Stimulated activated CD4-positive, alpha-beta T cell treated with anti-CD3 and anti-CD28 coated beads, TNF-alpha, amount 100 ng/mL, for 24 hours (primary cell): ENCODE results near the gene IL16.

Experiments used
- DNase-seq, 3 experiments: peaks; one replicate each; pipeline ENCODE4 v3.0.0-alpha.2; 2020; ENCODE audit warnings: low read depth in 3 of 3

IL16 gene

DNA sequence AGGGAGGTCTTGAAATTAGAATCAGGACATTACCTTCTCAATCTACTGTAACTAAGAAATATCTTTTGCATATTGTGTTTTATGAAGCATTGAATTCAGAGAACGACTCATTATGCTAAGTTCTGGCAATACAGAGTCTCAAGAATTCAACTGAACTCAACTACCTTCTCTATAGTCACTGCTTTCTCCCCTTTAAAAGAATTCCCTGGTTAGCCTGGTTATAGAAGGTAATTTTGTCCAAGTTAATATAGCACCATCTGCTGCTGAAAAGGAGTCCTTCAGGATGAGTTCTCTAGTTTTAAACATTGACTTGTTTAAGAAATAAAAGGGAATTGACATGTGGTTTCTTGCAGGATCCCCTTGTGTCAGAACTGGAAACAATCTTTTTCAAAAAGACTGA is 60.2 kb downstream of the IL16 start:
- no peak for DNase-seq

DNA sequence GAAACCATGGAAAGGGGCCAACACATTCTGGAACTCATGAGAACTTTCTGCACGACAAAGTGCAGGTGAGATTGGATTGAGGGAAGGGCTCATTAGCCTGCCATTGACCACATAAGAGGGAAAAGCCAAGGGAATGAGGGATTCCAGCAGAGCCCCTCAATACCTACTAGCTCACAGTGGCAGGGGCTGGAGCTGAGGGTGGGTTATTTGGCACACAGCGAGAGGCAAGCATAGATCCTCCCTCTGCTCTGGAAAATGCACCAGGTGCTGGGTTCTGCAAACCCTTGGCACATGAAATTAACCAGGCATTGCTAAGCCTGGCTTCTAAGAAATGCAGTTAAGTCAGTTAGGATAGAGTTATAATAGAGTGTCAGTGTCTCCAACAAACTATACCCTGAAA is 60.8 kb downstream of the IL16 start:
- DNase-seq, result no peak

DNA sequence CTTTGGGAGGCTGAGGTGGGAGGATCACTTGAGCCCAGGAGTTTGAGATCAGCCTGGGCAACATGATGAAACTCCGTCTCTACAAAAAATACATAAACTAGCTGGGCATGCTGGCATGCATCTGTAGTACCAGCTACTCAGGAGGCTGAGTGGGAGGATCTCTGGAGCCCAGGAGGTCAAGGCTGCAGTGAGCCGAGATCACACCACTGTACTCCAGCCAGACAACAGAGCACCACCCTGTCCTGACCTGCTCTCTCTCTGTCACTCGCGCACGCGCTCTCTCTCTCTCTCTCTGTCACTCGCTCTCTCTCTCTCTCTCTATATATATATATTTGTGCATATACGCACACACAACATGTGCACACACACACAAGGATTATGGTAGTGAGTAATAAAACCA is 61.8 kb downstream of the IL16 start:
- DNase-seq, result no peak

DNA sequence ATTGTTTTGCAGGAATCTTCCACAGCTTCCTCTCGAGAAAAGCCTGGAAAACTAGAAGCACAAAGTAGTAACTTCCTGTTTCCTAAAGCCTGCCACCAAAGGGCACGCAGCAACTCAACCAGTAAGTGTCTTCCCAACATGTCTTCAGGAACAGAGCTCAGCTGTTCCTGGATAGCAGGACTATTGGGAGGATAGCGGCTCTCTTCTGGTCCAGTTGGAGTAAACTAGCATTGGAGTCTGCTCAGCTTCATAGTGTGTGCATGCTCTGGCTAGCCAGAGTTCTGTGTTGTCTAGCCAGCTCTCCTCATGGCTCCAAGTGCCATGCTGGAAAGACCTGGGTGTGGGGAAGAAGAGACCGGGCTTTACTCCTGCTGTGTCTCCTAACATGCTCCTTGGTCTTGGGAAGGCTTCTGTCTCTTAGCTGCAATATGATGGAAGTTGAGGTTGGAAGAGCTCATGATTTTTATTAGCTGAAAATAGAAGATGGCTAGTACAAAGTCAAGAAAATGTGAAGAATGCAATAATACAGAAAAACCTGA is 63.1 kb downstream of the IL16 start:
- DNase-seq, result no peak

DNA sequence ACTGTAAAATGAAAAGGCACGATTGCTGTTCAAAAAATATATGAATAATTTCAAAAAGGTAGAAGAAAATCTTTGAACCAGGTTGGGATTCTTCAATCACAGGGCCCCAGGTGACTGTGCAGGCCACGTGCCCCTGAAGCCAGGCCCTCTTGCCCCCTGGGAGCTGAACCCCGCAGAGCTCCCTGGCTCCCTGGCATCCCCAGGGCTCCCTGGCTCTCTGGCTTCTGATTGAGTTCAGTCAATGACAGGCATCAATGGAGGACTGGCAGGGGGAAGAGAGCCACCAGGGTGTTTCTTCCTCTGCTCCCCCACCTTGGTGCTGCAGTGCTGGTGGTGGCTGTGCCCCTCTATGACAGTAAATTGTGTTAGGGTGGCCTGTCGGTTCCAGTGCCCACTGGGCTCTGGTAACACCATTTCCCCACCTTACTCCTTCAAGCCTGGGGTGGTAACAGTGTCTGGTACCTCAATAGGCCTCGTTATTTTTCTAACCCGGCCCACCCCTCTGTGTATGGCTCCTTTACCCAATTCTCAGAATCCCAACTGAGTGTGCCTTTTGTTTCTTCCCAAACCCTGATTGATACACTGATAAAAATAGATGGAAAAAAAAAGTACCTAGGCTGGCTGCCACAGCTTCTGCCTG is 64.6 kb downstream of the IL16 start:
- no peak for DNase-seq

DNA sequence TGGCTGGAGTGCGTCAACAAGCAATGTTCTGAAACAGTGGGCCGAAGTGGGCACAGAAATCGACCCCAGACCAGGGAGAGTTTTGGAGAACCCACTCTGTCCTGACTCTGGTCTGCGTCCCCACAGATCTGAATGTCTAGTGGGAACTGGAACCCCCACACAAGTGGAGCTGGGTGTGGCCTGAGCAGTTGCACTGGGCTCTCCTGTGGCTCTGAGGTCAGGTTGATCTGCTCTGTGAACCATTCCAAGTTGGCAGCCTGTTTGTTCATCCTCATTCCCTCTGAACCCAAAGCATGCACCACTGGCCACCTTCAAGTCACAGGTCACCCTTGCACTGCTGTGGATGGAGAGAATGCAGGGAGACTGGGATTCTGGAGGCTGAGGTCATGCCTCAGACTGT is 66.8 kb downstream of the IL16 start:
- DNase-seq, result no peak

DNA sequence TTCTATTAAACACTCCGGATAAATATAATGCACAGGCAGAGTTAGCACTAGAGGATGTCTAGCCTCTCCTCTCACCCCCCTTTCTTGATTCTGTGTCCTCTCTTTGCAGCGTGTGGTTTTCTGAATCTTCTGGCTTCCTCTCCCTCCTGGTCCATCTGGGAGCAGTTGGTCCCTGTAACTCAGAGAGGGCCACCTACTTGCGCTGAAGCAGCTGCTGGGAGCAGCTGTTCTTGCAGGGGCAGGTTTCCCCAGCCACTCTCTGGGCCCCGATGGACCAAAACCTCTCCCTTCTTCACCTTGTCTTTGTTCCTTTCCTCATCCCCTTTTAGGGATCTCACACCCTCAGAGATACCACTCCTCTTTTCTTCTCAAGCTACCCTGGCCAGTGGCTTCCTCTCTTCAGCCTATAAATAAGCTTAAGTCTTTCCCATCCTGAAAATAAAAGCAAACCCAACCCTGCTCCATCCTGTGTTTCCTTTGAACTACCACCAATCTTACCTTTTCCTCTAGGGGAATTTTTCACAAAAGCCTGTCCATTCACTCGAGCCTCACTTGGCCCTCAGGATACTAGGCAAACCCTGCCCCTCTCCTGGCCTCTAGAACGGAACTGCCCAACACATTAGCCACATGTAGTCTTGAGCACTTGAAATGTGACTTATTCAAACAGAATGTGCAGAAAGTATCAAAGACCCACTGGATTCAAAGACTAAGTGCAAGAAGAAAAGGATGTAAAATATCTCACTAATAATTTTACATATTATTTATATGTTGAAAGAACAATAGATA is 67.6 kb downstream of the IL16 start:
- DNase-seq, result no peak

DNA sequence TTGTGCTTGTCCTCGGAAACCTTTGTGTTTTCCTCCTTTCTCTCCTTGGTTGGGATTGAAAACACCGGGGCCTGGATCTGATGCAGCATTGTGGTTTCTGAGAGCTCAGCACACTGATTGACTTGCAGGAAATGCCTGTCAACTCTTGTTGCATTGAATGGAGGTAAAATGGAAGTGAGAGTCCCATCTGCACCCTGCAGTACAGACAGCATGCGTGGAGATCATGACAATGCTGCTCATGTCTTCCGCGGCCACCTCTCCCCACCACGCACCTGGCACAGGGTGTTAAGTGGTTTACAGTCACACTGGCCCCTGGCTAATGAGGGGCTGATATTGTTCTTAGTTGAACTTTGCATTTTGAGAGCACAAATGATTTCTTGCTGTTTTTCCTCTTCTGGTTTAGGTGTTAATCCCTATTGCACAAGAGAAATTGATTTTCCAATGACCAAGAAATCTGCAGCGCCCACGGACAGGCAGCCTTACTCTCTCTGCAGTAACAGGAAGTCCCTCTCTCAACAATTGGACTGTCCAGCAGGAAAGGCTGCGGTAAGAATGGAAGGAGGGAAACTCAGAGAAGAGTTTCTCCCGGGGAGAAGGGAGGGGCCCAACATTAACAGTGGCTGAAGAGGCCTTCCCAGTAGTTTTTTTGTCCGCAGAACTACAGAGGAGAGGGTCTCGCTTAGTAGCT is 68.7 kb downstream of the IL16 start:
- DNase-seq, result no peak

DNA sequence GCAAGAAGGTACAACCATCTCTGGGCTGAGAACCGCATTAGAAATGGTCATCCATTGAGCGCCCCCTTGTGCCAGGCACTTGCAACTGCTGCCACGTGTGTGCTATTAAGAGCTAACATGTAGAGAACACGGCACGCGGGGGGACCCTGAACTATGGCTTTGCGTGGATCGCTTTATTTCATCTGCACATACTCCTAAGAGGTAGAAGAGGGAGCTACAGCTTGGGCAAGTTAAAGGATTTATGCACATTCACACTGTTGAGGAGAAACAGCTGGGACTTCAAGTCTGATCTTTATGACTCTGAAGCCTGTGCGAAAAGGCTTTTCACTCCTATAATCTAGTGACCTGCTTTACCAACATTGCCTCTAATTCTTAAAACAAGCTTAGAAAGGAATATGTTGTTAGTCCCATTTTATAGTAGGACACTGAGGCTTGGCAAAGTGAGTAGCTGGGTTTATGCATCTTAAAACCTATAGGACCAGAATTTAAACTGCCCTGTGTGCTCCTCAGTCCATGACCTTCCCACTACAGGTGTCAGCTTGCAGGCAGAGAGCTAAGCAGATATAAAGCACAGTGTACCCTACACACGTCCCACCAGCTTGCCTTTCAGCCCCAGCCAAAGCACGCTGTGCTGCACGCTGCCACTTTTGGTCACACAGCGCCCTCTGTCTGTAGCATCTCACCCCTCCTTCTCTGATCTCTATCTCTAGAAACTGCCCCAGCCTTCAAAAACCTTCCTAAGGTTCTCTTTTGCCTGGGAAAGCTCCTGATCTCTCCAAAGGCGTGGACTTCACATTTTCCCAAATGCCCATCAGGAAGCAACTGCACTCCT is 69.5 kb downstream of the IL16 start:
- peak; percentile 73 to 85 (median 74) for DNase-seq

DNA sequence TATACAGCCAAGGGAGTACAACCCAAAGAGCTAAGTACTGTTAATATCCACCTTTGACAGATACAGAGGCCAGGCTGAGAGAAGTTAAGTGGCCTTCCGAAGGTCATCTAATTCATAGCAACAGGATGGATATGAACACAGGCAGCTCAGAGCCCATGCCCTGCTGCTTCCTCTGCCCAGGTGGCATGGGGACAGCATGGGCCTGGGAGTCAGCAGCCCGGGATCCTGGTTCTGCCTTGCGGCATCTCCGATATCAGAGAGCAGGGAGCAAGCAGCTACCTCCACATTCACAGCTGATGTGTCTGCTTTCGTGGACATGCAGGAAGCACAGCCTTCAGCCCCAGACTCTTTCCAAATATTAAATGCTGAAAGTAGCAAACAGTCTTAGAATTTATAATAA is 71.7 kb downstream of the IL16 start:
- no peak for DNase-seq

DNA sequence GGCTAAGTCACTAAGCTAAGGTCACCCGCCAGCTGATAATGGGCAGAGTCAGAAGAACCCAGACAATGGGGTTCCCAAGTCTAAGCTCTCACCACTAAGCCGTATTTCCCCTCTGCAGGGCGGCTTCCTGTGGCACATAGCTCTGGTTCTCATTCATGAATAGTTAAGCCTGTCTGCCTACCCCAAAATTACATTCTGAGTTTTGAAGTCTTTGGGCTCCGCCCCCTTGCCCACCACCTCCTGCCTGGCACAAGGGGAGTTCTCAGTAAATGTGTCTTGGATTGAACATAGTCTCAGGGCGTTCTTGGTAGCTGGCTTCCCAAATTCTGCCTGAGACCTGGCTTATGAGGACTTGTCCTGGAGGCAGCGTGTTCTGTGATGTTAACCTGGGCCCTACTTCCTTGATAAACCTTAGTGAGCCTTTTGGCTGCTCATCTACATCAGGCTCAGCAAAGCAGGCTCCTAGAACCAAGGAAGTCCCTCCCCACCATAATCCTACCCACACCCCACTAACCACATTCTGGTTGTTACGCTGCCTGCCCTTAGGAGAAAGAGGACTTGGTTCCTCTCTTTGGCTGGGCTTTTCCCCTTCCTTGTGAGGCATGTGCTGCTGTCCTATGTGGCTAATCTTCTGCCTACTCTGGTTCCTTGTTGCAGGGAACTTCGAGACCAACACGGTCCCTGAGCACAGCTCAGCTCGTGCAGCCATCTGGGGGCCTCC is 72.4 kb downstream of the IL16 start:
- DNase-seq, result no peak

DNA sequence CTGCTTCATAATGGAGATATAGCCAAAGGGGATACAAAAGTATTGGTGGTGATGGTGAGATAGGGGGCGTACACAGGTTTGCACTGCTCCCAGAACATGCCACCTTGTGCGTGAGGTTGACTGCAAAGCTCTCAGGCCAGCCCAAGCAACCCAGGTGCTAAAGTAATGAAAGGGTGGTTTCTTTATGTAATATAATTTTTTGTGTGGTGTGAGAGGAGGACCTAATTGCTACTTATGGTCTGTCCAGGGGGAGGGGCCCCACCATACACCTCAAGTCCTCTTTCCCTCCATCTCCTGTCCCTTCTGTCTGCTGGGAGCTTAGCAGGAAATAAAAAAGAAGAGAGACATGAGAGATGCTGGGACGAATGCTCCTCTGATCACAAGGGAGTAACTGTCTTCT is 73.5 kb downstream of the IL16 start:
- no peak for DNase-seq

DNA sequence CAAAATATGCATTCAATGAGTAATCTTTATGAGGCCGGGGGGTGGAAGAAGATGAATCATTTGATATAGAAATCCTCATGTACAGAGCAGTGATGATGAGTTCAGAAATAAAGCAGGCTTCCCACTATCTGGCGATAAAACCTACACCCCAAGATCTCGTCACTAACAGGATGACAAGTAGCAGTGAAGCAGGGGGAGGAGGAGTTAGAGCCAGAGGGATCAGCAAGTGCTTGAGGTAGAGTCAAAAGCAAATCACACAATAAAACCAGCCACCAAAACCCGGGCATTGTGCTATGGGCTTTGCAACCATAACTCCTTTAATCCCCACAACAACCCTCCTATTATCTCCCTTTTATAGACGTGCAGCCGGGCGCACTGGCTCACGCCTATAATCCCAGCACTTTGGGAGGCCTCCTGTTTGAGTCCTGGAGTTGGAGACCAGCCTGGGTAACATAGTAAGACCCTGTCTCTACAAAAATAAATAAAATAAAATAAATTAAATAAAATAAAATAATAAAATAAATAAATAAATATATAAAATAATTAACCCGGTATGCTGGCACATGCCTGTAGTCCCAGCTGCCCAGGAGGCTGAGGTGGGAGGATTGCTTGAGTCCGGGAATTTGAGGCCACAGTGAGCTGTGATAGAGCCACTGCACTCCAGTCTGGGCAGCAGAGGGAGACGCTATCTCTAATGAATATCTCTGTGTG is 74.3 kb downstream of the IL16 start:
- DNase-seq, result no peak

DNA sequence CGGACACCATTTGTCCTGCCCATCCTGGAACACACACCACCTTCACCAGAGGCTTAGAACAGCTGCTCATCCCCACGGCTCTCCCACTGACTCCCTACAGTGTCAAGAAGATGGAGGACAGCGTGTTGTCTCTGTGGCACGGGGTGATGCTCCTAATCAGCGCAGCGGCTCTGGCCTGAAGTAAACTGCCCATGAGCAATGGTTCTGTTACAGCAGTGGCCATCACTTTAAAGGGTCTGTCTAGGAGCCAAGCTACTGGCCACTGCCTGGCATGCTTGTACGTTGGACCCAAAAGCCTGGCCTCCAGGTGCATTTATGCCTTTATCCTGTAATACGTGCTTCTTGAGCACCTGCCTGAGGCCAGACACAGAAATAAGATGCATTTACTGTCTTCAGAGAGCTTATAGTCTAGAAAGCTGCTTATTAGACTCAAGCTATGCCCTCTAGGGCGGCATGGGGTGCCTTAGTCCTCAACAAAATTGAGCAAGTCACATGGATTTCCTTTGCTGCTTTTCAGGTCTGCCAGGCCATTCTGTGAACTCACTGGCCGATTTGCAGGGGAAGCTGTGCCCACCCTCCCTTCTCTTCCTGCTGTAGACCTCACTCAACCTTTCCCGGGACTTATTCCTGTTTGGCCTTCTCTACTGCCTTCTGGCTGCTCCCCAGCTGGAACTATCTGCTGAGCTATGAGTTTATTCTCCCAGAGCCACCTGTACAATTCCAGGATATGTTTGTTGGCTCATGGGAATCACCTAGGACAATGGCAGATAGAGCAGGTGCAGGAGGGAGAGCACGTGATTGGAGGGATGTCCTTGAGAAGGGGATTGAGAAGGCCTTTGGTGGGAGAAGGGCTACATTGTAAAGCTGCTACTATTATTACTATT is 75.3 kb downstream of the IL16 start:
- no peak for DNase-seq

DNA sequence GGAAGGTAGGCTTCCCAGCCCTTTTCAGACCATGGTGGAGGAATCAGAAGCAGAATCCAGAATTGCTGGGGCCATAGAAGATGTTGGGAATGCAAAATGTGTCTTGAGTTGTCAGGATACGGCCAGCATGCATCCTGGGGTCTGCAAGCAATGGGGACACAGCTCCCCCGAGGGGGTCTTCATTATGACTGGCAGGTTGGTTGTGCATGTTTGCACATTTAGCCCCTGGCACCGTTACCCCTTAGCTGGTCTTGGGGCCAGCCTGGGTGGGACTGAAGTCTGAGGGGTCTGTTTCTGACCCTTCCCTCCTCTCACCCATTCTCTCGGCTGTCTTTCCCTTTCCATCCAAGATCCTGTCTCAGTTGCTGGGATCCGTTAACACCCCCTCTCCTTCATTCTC is 76.5 kb downstream of the IL16 start:
- no peak for DNase-seq

DNA sequence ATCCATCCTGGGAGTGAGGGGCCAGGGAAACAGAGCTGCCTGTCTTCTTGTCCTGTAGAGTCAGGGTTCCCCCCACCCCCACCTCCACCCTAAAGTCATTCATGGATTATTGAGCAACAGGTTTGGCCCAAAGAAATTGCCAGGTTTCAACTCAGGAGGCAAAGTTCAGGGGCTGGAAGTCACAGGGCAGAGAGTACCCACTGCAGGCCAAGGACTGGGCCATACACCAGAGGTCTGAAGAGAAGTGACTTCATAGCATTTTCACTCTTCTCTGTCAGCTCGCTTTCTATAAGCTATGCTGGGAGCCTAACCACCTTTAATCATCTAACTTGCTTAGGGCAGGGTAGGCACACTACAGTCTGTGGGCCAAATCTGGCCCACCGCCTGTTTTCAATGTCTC is 77.2 kb downstream of the IL16 start:
- no peak for DNase-seq

DNA sequence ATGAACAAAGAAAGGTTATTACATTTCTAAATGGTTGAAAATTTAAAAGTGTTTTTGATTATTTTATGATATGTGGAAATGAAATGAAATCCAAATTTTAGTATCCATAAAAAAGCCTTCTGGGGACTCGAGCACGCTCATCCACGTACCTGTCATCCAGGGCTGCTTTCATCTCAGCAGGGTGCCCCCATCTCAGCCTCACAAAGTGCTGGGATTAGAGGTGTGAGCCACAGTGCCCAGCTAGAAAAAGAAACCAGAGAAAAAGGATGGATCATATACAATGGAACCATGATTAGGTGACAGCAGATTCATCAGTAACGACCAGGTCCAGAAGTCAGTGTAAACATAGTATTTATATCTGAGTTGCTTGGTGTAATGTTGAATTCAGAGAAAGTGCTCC is 77.6 kb downstream of the IL16 start:
- DNase-seq, result no peak

DNA sequence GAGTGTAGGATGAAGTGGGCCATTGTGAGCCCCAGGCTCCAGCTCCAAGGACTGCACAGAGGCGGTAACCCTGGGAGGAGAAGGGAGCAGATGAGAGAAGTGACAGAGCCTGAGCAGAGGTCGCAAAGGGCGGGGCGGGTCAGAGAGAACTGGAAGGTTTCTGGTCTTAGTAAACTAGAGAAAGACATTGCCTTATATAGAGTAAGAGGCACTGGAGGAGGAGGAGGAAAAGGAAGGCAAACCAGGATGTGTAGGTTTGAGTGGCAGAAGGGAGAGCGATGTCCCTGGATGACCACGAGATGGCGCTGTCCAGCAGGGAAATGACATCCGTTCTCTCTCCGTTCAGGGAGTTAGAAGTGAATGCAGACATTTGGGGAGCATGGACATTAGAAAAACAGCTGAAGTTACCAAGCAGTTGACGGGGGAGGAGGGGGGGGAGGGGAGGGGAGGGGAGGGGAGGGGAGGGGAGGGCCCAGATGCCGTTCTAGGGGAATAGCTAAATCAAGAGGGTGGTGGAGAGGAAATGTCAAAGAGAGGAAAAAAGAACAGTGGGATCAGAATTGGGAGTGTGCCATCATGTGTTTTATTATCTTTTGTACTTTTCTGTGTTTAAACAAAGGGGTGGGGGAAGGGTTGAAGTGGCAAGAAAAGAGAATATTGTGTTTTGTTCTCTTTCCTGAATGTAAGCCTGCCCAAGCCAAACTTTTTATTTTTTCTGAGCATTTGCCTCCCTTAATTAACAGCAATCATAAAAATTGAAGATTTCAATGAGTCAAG is 78.4 kb downstream of the IL16 start:
- peak; percentile 59 to 78 (median 64) for DNase-seq
